GM12892 (cell line): ENCODE results near the gene LBHD2.

Source experiments
- POLR2A ChIP-seq: IDR thresholded peaks from 2 replicates; pipeline ENCODE4 v1.6.1; 2011; ENCODE audit warnings: low read depth, low read length, control low read depth
- TAF1 ChIP-seq: IDR thresholded peaks from 2 replicates; pipeline ENCODE4 v1.6.1; 2011; ENCODE audit warnings: low read depth, mild to moderate bottlenecking, control low read depth, low read length, borderline replicate concordance

DNA sequence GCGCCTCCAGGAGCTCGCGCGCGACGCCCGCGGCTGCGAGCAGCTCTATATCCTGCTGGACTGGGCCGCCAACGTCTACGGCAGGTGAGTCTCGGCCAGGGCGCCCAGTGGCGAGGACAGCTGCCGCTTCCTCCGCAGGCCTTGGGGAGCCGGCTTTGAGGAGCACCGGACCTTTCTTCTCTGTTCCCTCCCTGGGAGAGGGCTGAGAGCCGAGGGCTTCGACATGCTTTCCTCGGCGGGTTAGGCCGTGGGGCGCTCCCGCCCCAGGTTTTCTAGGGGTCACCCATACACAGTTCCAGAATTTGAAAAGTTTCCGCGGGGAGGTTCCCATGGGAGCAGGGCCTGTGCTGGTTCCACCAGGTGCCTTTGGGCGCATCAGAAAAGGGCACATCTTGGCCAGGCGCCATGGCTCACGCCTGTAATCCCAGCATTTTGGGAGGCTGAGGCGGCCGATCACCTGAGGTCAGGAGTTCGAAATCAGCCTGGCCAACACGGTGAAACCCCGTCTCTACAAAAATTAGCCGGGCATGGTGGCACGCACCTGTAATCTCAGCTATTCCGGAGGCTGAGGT lies 18.8 kb downstream of the LBHD2 start:
- TF ChIP-seq TAF1: no peak
- no peak for TF ChIP-seq POLR2A
